Vagina (tissue), 2 donors: ENCODE results near the gene PGK1.

ENCODE experiments used
- POLR2A ChIP-seq, 2 donors: fragments of 450-650 bp; IDR thresholded peaks; one replicate each; pipeline ENCODE4 v1.6.1; 2017; ENCODE audit warnings: antibody characterized with exemption in 2 of 2, mild to moderate bottlenecking in 2 of 2, moderate library complexity in 2 of 2
- POLR2AphosphoS5 ChIP-seq, 2 donors: sonication (generic); formaldehyde crosslinking; IDR thresholded peaks; one replicate each; pipeline ENCODE4 v1.9.0; 2017; ENCODE audit warnings: antibody characterized with exemption in 2 of 2, mild to moderate bottlenecking in 2 of 2, low read depth in 1 of 2; ENCODE audit not compliant: insufficient read depth in 1 of 2
- TF ChIP-seq, protein P1 (sequence below), 3 experiments: fragments of 450-650 bp in 2 of 3; fragments of 200-600 bp in 1 of 3; sonication (generic) in 1 of 3; IDR thresholded peaks; one replicate each; pipeline ENCODE4 v1.5.1; 2017 to 2019; ENCODE audit warnings: antibody characterized with exemption in 3 of 3, mild to moderate bottlenecking in 2 of 3, moderate library complexity in 2 of 3

DNA sequence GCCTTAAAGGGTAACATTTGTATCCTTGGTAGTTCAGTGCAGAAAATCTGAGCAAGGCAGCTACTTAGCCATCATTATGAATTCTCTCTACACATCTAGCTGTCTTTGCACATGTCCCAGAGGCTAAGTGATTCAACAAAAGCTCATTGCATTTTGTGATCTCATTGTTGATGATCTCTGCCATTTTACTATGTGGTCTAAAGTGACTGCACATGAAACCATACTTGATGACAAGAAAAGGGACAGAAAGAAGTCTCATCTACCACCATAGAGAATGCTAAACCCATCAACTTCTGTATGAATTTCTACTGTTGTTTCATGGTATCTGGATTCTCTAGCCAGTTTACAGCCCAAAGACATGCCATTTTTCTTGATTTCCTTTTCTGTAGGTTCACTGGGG lies 5.9 kb upstream of the PGK1 start:
- TF ChIP-seq, protein P1, sequence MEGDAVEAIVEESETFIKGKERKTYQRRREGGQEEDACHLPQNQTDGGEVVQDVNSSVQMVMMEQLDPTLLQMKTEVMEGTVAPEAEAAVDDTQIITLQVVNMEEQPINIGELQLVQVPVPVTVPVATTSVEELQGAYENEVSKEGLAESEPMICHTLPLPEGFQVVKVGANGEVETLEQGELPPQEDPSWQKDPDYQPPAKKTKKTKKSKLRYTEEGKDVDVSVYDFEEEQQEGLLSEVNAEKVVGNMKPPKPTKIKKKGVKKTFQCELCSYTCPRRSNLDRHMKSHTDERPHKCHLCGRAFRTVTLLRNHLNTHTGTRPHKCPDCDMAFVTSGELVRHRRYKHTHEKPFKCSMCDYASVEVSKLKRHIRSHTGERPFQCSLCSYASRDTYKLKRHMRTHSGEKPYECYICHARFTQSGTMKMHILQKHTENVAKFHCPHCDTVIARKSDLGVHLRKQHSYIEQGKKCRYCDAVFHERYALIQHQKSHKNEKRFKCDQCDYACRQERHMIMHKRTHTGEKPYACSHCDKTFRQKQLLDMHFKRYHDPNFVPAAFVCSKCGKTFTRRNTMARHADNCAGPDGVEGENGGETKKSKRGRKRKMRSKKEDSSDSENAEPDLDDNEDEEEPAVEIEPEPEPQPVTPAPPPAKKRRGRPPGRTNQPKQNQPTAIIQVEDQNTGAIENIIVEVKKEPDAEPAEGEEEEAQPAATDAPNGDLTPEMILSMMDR (IDR thresholded peaks at IDR 0.05): no peak
- no peak for TF ChIP-seq POLR2AphosphoS5 (IDR thresholded peaks at IDR 0.05; ENCODE audit: insufficient read depth in 1 of 2, low read depth in 1 of 2)
- no peak for TF ChIP-seq POLR2A (IDR thresholded peaks at IDR 0.05)
